Epidermal melanocyte (primary cell): ENCODE results near the gene FRMD4B.

ENCODE experiments used
- DNase-seq: peaks from one replicate; pipeline ENCODE4 v3.0.0; 2011; ENCODE audit warnings: low spot score; ENCODE audit not compliant: insufficient read length

FRMD4B gene

GRCh38 chr3:69178082-69178481 is 207.8 kb downstream of the FRMD4B start:
- DNase-seq, result no peak

GRCh38 chr3:69174871-69175737 is 210.8 kb downstream of the FRMD4B start:
- DNase-seq, result no peak

- no peak for DNase-seq
These were observed 211.4 kb downstream of the FRMD4B start for GRCh38 chr3:69174445-69174844.

DNA sequence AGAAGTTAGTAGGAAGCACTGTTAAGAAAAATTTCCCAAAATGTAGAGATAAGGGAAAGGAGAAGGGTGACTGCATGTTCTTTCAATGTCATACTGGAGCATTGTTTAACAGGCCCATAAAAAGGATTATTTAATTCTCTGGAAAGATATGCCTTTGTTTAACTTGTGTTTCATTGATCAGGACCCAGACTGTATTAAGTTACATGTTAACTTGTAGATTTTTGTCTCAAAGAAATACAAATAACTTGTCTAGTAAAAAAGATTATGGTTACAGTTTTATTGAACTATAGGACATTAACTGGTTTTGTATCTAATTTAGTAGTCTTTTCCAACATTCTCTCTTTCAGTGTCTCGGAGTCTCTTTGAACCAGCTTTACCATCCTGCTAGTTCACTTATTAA is 213.8 kb downstream of the FRMD4B start:
- DNase-seq, result no peak

DNA sequence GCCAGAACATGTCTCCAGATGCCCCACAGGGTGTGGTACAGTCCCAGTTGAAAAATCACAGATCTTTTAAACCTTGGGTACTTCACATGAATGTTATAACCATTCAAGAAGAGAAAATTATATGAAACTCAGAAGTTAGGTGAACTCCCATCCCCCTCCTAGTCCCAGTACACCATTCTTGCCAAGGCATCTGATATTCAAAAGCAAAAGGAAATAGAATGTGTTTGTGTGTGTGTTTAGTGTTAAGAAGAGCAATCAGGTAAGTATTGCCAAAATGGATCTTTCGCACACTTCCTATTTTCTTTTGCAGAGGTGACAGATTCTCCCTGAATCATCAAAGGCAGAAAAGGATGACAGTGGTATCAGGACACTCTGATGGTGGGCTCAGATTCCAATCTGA is 219.4 kb downstream of the FRMD4B start:
- no peak for DNase-seq

DNA sequence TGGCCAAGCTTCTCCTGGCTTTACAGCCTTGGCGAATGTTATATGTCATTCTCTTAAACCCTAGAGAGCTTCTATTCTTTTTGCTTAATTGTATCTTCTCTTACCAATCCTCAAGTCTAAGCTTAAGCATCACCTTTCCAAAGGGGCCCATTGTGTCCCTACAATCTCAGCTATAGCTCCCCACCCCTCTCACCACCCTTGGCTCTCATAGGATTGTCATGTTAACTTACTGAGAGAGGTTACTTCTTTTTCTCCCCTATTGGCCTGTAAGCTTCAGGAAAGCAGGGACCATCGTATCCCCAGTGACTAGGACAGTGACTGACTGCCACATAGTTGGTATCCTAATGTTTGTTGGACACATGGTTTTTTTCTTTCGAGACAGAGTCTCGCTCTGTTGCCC is 220.1 kb downstream of the FRMD4B start:
- no peak for DNase-seq

GRCh38 chr3:69164296-69164695 is 221.6 kb downstream of the FRMD4B start:
- DNase-seq, result no peak

- no peak for DNase-seq
These were observed 223.4 kb downstream of the FRMD4B start for GRCh38 chr3:69162308-69162980.

DNA sequence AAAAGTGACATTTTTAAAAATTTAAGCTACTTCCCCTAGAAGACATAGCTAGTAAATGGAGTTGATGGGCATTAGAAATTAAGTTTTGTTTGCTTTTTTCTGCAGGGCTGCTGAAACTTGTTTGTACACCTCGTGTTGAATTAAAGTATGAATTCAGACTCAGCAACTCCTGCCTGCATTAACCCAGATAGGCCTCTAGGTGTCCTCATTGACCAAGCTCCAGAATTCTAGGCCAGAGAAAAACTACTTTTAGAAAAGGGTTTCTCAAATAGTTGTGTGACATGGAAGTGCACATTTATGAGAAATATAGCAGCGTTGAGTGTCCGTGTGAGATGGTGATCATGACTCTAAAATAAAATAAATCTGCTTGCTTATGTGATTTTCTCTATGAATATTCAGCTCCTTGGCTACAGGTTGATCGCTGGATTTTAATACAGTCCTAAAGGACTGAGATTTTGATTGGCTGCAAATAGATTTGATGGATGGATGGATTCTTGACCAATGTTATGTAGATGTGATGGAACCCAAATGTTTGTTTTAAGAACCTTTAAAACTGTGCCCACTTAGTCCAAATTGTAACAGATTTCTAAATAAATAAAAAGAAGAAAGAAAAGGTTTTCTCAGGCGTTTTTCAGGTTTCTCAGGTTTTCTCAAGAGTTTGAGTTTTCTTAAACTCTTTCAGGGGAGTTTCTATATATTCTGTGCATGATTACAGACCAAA is 224.1 kb downstream of the FRMD4B start:
- DNase-seq, result peak; percentile 57

DNA sequence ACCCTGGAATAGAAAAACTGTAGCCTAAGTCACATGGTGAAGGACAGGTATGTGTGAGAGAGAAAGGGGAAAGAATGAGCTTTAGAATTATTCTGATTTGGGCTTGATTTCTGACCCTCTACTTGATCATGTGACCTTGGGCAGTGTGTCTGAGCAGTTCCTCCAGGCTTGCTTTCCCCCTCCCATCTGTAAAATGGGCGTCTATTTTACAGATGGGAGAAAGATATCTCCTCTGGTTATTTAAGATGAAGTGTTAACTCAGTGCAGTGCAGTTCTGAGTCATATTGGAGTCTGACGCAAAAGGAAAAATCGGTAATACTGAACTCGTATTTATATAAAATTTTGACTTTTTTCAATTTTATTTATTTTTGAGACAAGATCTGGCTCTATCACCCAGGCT is 225.4 kb downstream of the FRMD4B start:
- no peak for DNase-seq

GRCh38 chr3:69160107-69160506 is 225.8 kb downstream of the FRMD4B start:
- DNase-seq, result no peak

- no peak for DNase-seq
These were observed 236.3 kb downstream of the FRMD4B start for GRCh38 chr3:69149586-69149985.

DNA sequence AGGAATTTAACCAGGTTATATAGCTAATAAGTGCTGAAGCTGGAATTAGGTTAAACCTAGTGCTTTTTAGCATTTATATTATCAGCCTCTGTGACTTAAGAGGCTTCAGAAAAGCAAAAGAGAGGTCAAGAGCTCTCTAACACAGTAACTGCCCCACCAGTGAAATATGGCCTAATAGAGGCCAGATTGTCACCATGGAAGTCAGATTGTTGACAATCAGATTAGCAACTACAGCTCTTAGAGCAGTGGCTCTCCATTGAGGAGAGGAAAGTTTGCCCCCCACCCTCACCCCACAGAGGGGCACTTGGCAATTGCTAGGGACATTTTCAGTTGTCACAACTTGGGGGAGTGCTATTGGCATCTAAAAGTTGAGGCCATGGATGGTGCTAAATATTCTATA is 240.2 kb downstream of the FRMD4B start:
- no peak for DNase-seq

DNA sequence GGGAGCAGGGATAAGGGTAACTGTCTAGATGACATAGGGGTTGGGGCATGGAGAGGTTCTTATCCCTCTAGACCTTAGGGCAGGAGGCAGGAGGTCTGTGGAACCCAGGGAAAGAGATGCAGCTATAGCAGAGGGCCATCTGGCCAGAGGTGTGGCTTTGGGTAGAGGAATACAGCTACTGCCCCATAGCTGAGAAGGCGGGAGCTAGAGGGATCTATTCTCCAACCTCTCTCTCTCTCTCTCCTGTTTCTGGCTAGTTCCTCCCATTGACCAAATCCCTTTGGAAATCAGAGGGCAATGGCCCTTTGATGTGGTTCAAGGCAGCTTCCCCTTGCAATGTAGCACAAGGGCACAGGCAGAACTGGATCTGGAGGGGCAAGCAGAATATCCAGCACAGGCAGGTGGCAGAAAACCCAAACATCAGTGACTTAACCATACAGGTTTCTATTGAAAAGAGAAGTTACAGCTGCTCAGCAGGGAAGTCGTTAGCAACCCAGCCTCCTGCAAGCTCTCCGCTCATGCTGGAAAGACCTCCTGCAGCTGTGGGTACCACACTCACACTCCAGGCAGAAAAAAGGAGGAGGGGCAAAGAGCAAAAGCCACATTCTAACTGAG is 241.2 kb downstream of the FRMD4B start:
- DNase-seq, result no peak

DNA sequence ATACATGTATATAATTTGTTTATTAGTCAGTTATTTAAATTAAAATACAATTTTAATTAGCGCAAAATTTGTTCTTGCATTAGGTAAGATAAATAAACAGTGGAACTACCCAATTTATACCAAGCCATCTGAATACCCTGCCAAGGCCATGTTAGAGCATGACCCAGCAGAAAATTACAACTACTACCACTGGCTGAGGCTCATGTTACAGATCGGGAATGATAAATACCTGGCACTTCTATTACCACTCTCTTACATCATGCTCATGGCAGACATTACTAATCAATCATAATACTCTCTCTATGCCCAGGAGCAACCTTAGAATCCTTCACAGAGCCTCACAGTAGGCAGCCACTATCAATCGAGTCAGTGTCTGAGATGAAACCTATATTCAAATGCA is 242.3 kb downstream of the FRMD4B start:
- DNase-seq, result no peak

DNA sequence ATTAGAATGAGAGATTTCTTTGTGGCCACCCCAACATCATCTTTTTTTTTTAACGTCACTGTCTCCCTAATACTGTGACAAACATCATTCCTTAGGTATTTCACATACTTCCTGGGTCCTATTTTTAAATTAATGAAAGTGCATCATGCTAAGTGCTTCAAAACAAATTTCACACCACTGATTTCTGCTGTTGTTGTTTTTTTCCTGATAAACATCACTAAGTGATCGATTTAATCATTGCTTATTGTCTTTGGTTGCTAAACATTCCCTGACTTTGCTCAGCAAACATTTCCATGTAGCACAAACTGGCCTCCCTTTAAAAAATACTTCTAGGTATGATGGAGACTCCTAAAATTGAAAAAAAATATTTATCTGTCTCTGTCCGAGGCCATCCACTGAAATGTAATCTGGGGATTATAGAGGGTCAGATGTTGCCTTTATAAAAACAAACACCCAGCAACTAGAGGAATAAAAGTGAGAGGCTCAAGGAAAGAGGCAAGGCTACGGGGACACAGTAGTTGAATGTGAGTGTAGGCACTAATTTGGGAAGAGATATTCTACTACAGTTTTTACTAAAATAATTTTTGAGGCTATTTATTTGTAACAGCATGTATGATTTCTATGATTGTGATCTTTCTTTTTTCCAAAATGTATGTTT is 243.0 kb downstream of the FRMD4B start:
- DNase-seq, result no peak

DNA sequence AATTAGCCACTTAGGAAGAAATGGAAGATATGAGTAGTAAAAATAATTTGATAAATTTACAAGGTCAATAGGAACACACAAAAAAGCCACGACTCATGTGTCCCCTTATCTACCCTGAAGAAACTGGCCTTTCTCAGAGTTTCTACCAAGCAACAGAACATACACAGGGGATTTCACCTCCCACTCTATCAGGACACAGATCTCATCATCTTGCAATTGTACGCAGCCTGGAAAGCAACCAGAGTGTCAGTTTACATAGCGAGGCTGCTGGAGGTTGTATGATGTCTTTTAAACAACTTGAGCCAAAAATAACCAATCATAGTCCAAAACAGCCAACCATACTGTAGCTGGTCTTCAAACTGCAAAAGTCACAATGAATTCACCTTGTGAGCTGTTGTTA is 243.8 kb downstream of the FRMD4B start:
- no peak for DNase-seq

GRCh38 chr3:69141313-69141712 is 244.6 kb downstream of the FRMD4B start:
- DNase-seq, result no peak

DNA sequence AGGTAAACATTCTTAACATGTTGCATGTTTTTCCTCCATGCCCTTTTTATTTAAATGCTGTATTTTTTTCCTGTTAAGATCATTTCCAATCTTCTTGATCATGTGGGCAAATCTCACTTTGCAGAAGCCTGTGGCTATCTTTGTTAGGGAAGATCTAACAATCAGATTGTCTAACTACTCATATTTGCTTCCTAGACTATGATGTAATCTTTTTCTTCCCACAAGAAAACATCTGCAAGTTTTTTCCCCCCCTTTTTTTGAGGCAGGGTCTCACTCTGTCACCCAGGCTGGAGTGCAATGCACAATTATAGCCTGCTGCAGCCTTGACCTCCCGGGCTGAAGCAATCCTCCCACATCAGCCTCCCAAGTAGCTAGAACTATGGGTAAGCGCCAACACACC is 248.5 kb downstream of the FRMD4B start:
- no peak for DNase-seq

DNA sequence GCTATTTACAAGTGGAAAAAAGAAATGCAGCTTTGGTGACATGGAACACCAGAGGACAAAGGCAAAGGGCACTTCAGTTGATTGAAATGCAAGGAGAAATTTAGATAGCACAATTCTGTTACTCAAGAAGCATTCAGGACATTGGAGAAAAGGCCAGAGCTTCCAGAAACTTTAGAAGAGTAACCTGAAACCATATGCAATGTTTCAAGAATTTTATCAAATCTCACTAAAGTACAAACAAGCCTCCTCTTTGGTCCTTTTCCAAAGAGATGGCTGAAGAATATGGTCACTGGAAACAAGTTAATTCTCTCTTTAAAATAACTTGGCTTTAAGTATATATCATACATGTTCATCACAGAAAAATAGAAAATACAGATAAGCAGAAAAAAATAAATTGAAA is 248.9 kb downstream of the FRMD4B start:
- DNase-seq, result no peak

DNA sequence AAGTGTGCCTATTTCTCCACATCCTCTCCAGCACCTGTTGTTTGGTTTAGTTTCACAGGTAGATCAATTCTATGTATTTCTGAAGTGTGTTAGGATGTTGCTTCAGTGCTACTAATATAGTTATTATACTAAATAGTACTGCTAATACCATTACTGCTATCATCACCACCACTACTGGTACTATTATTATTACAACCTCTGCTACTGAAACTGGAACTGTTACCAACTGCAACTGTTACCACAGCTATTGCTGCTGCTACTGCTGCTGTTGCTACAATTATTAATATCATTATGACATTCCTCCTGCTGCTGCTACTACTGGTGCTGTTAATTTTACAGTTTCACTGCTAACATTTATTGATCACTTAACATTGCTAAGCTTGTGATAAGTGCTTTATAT is 255.2 kb downstream of the FRMD4B start:
- DNase-seq, result no peak
